HepG2 (cell line): ENCODE data around the gene BACH2. TPM values are rescaled to one million over a fixed set of nuclear protein-coding genes. Genes with fewer than 3 reads are reported as not detected.

ENCODE experiments used
- ATAC-seq: fragments of 200-7000 bp; cut with Tn5 transposase; 3 replicates; pipeline ENCODE4 v1.9.1; 2020; ENCODE audit warnings: mild to moderate bottlenecking, moderate library complexity
- BruUV-seq: library from RNA; stranded (reverse); fragments of 400-500 nt; replicated peaks from 2 replicates; lab custom pipeline; 2021; lab: Mats Ljungman, UMichigan
- CTCF ChIA-PET: fragments of 300-600 bp; formaldehyde crosslinking; extraction: SDS; loops from one replicate; lab custom pipeline; 2021; ENCODE audit warnings: low total read pairs, inconsistent platforms, low intra/inter-chr PET ratio; lab: Yijun Ruan, JAX
- POLR2A ChIA-PET: fragments of 350-600 bp; sonication (Branson Sonifier 250); formaldehyde crosslinking; loops from one replicate; lab custom pipeline; 2020; ENCODE audit warnings: antibody characterized with exemption, inconsistent platforms; lab: Yijun Ruan, JAX
- DNase-seq: peaks from one replicate; pipeline ENCODE4 v3.0.0-alpha.2; 2015; ENCODE audit warnings: low spot score
- FAIRE-seq: peaks from 3 replicates; lab custom pipeline; 2011; peaks lifted over from hg19 to GRCh38; lab: Jason Lieb, UNC
- H2AFZ ChIP-seq: one replicate; pipeline ENCODE4 v1.6.1; 2011; ENCODE audit warnings: low read length, inconsistent platforms
- H3K27ac ChIP-seq: fragments of 300-600 bp; 3 replicates; pipeline ENCODE4 v1.8.0; 2011; ENCODE audit warnings: mixed run types, mild to moderate bottlenecking, mixed read lengths, low read length, inconsistent platforms; ENCODE audit not compliant: insufficient read depth; ENCODE audit errors: extremely low read length
- H3K27me3 ChIP-seq, 2 experiments: fragments of 200-600 bp in 1 of 2; 2 replicates in 1 of 2; 3 replicates in 1 of 2; pipeline versions ENCODE4 v1.6.0 to v1.8.0; 2011; ENCODE audit warnings: low read length in 2 of 2, mild to moderate bottlenecking in 2 of 2, moderate library complexity in 2 of 2, inconsistent platforms in 1 of 2; ENCODE audit not compliant: insufficient read depth in 2 of 2, control insufficient read depth in 1 of 2
- H3K36me3 ChIP-seq, 2 experiments: fragments of 200-600 bp in 1 of 2; replicated peaks in 1 of 2; 2 replicates in 1 of 2; 3 replicates in 1 of 2; pipeline versions ENCODE4 v1.5.1 to v1.8.0; 2011; ENCODE audit warnings: low read length in 2 of 2, inconsistent platforms in 1 of 2; ENCODE audit not compliant: insufficient read depth in 2 of 2, control insufficient read depth in 1 of 2
- H3K4me1 ChIP-seq: 2 replicates; pipeline ENCODE4 v1.5.1; 2012; ENCODE audit warnings: low read length, inconsistent platforms; ENCODE audit not compliant: insufficient read depth
- H3K4me2 ChIP-seq: 2 replicates; pipeline ENCODE4 v1.6.0; 2011; ENCODE audit warnings: low read depth, low read length, inconsistent platforms
- H3K4me3 ChIP-seq, 3 experiments: fragments of 200-600 bp in 1 of 3; sonication (generic), shearing (Covaris generic) in 1 of 3; replicated peaks in 1 of 3; 2 replicates each; pipeline ENCODE4 v1.5.1; 2011 to 2016; ENCODE audit warnings: low read length in 3 of 3, inconsistent platforms in 2 of 3, low read depth in 2 of 3, mild to moderate bottlenecking in 2 of 3, control low read depth in 1 of 3, mixed read lengths in 1 of 3; ENCODE audit not compliant: insufficient read depth in 1 of 3
- H3K79me2 ChIP-seq: one replicate; pipeline ENCODE4 v1.6.1; 2011; ENCODE audit warnings: low read length, inconsistent platforms; ENCODE audit not compliant: insufficient read depth
- H3K9ac ChIP-seq: 2 replicates; pipeline ENCODE4 v1.6.0; 2011; ENCODE audit warnings: mild to moderate bottlenecking, low read depth, low read length, inconsistent platforms; ENCODE audit not compliant: insufficient read depth
- H3K9me3 ChIP-seq: 2 replicates; pipeline ENCODE4 v1.5.1; 2012; ENCODE audit warnings: mild to moderate bottlenecking, low read length
- H4K20me1 ChIP-seq: 2 replicates; pipeline ENCODE4 v1.6.0; 2011; ENCODE audit warnings: inconsistent platforms, mild to moderate bottlenecking, low read length, moderate library complexity; ENCODE audit not compliant: insufficient read depth
- ARID5B ChIP-seq: IDR thresholded peaks from 2 replicates; pipeline ENCODE4 v1.4.0; 2020; ENCODE audit warnings: mild to moderate bottlenecking, missing genetic modification reagents
- CC2D1A ChIP-seq: sonication (generic); formaldehyde crosslinking; IDR thresholded peaks from 2 replicates; pipeline ENCODE4 v1.8.1; 2023; ENCODE audit warnings: mild to moderate bottlenecking, missing genetic modification reagents
- CENPBD1 ChIP-seq: sonication (generic); formaldehyde crosslinking; IDR thresholded peaks from 2 replicates; pipeline ENCODE4 v1.8.0; 2022; ENCODE audit warnings: missing genetic modification reagents, low read depth, mild to moderate bottlenecking, borderline replicate concordance
- EZH2 ChIP-seq: conservative IDR thresholded peaks from 2 replicates; pipeline ENCODE4 v1.6.1; 2012; ENCODE audit warnings: mild to moderate bottlenecking, low read depth, low read length, moderate library complexity
- HNRNPLL ChIP-seq: fragments of 200-400 bp; formaldehyde crosslinking; IDR thresholded peaks from 2 replicates; pipeline ENCODE4 v1.6.1; 2017; ENCODE audit warnings: mild to moderate bottlenecking, low read depth, low read length; ENCODE audit not compliant: poor library complexity, severe bottlenecking
- MAFG ChIP-seq: sonication (generic); formaldehyde crosslinking; IDR thresholded peaks from 2 replicates; pipeline ENCODE4 v1.5.1; 2020; ENCODE audit warnings: mild to moderate bottlenecking, missing genetic modification reagents
- NFIB ChIP-seq: sonication (generic); formaldehyde crosslinking; IDR thresholded peaks from 2 replicates; pipeline ENCODE4 v1.9.0; 2021; ENCODE audit warnings: missing genetic modification reagents, mild to moderate bottlenecking, borderline replicate concordance
- PAX8 ChIP-seq: sonication (generic); formaldehyde crosslinking; IDR thresholded peaks from 2 replicates; pipeline ENCODE4 v1.8.0; 2022; ENCODE audit warnings: mild to moderate bottlenecking, missing genetic modification reagents, borderline replicate concordance
- PRMT3 ChIP-seq: sonication (generic); formaldehyde crosslinking; IDR thresholded peaks from 2 replicates; pipeline ENCODE4 v1.8.1; 2022; ENCODE audit warnings: low read depth, mild to moderate bottlenecking, moderate library complexity, missing genetic modification reagents, borderline replicate concordance
- RAD51 ChIP-seq: fragments of 450-650 bp; IDR thresholded peaks from 2 replicates; pipeline ENCODE4 v1.6.1; 2016; ENCODE audit warnings: borderline replicate concordance
- RFXANK ChIP-seq: IDR thresholded peaks from 2 replicates; pipeline ENCODE4 v1.6.1; 2016
- SKI ChIP-seq: fragments of 450-650 bp; IDR thresholded peaks from one replicate; pipeline ENCODE4 v1.6.1; 2018; ENCODE audit warnings: mild to moderate bottlenecking; ENCODE audit not compliant: partially characterized antibody
- SPEN ChIP-seq: sonication (generic); formaldehyde crosslinking; IDR thresholded peaks from 2 replicates; pipeline ENCODE4 v1.5.1; 2020; ENCODE audit warnings: low read depth, mild to moderate bottlenecking, missing genetic modification reagents
- SUZ12 ChIP-seq: fragments of 150-350 bp; IDR thresholded peaks from 2 replicates; pipeline ENCODE4 v1.6.1; 2014; ENCODE audit warnings: low read depth, low read length
- THAP8 ChIP-seq: sonication (generic); formaldehyde crosslinking; IDR thresholded peaks from 2 replicates; pipeline ENCODE4 v1.5.1; 2020; ENCODE audit warnings: missing genetic modification reagents, mild to moderate bottlenecking, borderline replicate concordance
- TRIM22 ChIP-seq: fragments of 450-650 bp; IDR thresholded peaks from 2 replicates; pipeline ENCODE4 v1.6.1; 2017
- ZNF33A ChIP-seq: sonication (generic); formaldehyde crosslinking; IDR thresholded peaks from 2 replicates; pipeline ENCODE4 v1.5.1; 2020; ENCODE audit warnings: missing genetic modification reagents, mild to moderate bottlenecking, moderate library complexity, borderline replicate concordance
- ZNF737 ChIP-seq: sonication (generic); formaldehyde crosslinking; IDR thresholded peaks from 2 replicates; pipeline ENCODE4 v1.5.0; 2020; ENCODE audit warnings: missing genetic modification reagents, mild to moderate bottlenecking, borderline replicate concordance
- WGBS: methylation state at CpG from one replicate; pipeline ENCODE4 v1.1.6; 2017; ENCODE audit warnings: low lambda C conversion rate; 5-methylcytosine and 5-hydroxymethylcytosine counted together
- in situ Hi-C: cut with HindIII; loops from 2 replicates; pipeline ENCODE4 v1.10.0; 2017; ENCODE audit warnings: low pct_unique_long_range_greater_than_20kb; ENCODE audit not compliant: extremely low pct_ligation_motif_present
- intact Hi-C: fragments of 100-400 bp; cut with micrococcal nuclease; formaldehyde crosslinking; loops from one replicate; pipeline ENCODE4 v1.10.0; 2022; ENCODE audit not compliant: unreplicated experiment
- polyA plus RNA-seq, 8 experiments: library from polyadenylated mRNA; depleted of rRNA in 3 of 8; stranded (reverse) in 7 of 8; unstranded in 1 of 8; fragments of >200 nt; fragmentation: Illumina TruSeq in 4 of 8; extraction: Trizol in 4 of 8; gene quantifications; 2 replicates each; pipeline versions ENCODE4 v1.2.1 to v1.2.3, GENCODE V29; 2011 to 2016; ENCODE audit warnings: low read depth in 4 of 8, missing spikeins in 1 of 8, mixed read lengths in 1 of 8; ENCODE audit not compliant: insufficient read depth in 1 of 8
- total RNA-seq, 5 experiments: library from RNA; depleted of rRNA; stranded (reverse); fragments of >200 nt; fragmentation: Illumina TruSeq; extraction: Trizol; gene quantifications; 2 replicates each; pipeline ENCODE4 v1.2.3, GENCODE V29; 2016; ENCODE audit warnings: low read depth in 1 of 5

BACH2 gene
- total and polyA plus RNA-seq, 2 of the 13 experiments (the other 11 are each of a cell fraction or from before 2014, with no cell fraction given) = 0.01 TPM; not detected in 1

- Histone ChIP-seq H3K79me2 (no peaks in the 10 kb centered on the region), H3K27ac (no peak overlapping the region), H3K36me3 (no peaks in the 10 kb centered on the region), H3K9me3 (no peaks in the 10 kb centered on the region), H3K4me1 (peaks cover 16% of the 10 kb centered on the region), H3K9ac (no peak overlapping the region), H2AFZ (no peak overlapping the region), H3K4me3 (peak overlapping the region in 2 of 3 experiments; percentile 56 to 61; a peak in 3 of 6 replicates), H4K20me1 (no peaks in the 10 kb centered on the region), H3K4me2 (peak overlapping the region; percentile 65; the same call in 1 of the 2 replicates), H3K27me3 (peaks cover 8 to 60% of the 10 kb centered on the region in 2 experiments)
- FAIRE-seq (no peak), DNase-seq (no peak), ATAC-seq (peak; percentile 39)
- in situ Hi-C loops = loop anchor here (25.0 kb wide), 1 partner anchor 190 kb away; no protein-coding TSS in a partner anchor
- 15% methylated on average over 15 of the region's 31 CpGs for WGBS
- ChIA-PET POLR2A (no interaction called here), CTCF (no interaction called here)
- BruUV-seq = no TSS peak
- intact Hi-C loops = loop anchor here (5.0 kb wide), 1 partner anchor 185 kb away; no protein-coding TSS in a partner anchor
- no peak for TF ChIP-seq RFXANK (CRISPR knock-in tag)
- TF ChIP-seq ZNF737 (CRISPR knock-in tag) = no peak
- TF ChIP-seq MAFG = no peak
- no peak for TF ChIP-seq TRIM22
- peak; percentile 67; the same call in 1 of the 2 replicates for TF ChIP-seq EZH2
- TF ChIP-seq ZNF33A (CRISPR knock-in tag) = no peak
- TF ChIP-seq PAX8 = no peak
- TF ChIP-seq PRMT3 = no peak
- no peak for TF ChIP-seq SUZ12
- TF ChIP-seq THAP8 (CRISPR knock-in tag) = no peak
- TF ChIP-seq CENPBD1 (CRISPR knock-in tag) = no peak
- TF ChIP-seq ARID5B = 0 out of 2 replicates have a peak, but pooled peaks have one; percentile 4
- TF ChIP-seq RAD51 = no peak
- TF ChIP-seq CC2D1A (CRISPR knock-in tag) = no peak
- no peak for TF ChIP-seq SKI
- TF ChIP-seq NFIB (CRISPR knock-in tag) = no peak
- no peak for TF ChIP-seq SPEN (CRISPR knock-in tag)
- TF ChIP-seq HNRNPLL = peak; percentile 55
These were observed 648 bp upstream of the BACH2 start for GRCh38 chr6:90297115-90297866.
